IPS DF 4.7 (cell line): Measurements from ENCODE around the gene DBP.
"Not testable (repeated sequence)": the region's sequence is repeated elsewhere in the genome, so short reads cannot be mapped to it uniquely, and the experiment has no call there.

Experiments
- DNase-seq: peaks from one replicate; pipeline ENCODE4 v3.0.0-alpha.2; 2013; ENCODE audit warnings: low spot score; ENCODE audit errors: extremely low read depth

The DBP gene

GRCh38 chr19:48639483-48640375 is 2.5 kb upstream of the DBP start:
- DNase-seq, result no peak

GRCh38 chr19:48638831-48639381 is 1.7 kb upstream of the DBP start:
- DNase-seq, result no peak

- no peak for DNase-seq
Measured at GRCh38 chr19:48637948-48638830, 1.0 kb upstream of the DBP start.

- DNase-seq, result no peak
Measured at GRCh38 chr19:48637449-48637947, 319 bp upstream of the DBP start.

- no peak for DNase-seq
Measured at GRCh38 chr19:48635966-48636858, 967 bp downstream of the DBP start.

- DNase-seq, result no peak
Measured at GRCh38 chr19:48635263-48635965, 1.8 kb downstream of the DBP start.

- DNase-seq, result no peak
Measured at GRCh38 chr19:48634424-48635262, 2.5 kb downstream of the DBP start.

- no peak for DNase-seq
Measured at GRCh38 chr19:48634036-48634342, 3.2 kb downstream of the DBP start.

GRCh38 chr19:48633148-48634035 is 3.8 kb downstream of the DBP start:
- no peak for DNase-seq

GRCh38 chr19:48632692-48633147 is 4.5 kb downstream of the DBP start:
- DNase-seq, result no peak

GRCh38 chr19:48632286-48632685 is 4.9 kb downstream of the DBP start:
- DNase-seq, result not testable (repeated sequence)

GRCh38 chr19:48631225-48631624 is 6.0 kb downstream of the DBP start:
- no peak for DNase-seq

GRCh38 chr19:48630296-48631063 is 6.7 kb downstream of the DBP start:
- DNase-seq, result no peak

GRCh38 chr19:48629599-48630295 is 7.4 kb downstream of the DBP start:
- DNase-seq, result no peak

- no peak for DNase-seq
Measured at GRCh38 chr19:48629297-48629598, 7.9 kb downstream of the DBP start.

GRCh38 chr19:48628486-48629296 is 8.5 kb downstream of the DBP start:
- DNase-seq, result no peak
